Hepatocyte (in vitro differentiated cells): ENCODE data around the gene F2.

ENCODE experiments used
- CTCF ChIP-seq: fragments of 200-600 bp; sonication (generic); IDR thresholded peaks from 2 replicates; pipeline ENCODE4 v1.5.1; 2016; ENCODE audit warnings: antibody characterized with exemption, mild to moderate bottlenecking; ENCODE audit not compliant: poor library complexity
- EZH2 ChIP-seq: fragments of 200-600 bp; sonication (generic); IDR thresholded peaks from 2 replicates; pipeline ENCODE4 v1.6.1; 2016; ENCODE audit warnings: antibody characterized with exemption, mild to moderate bottlenecking, borderline replicate concordance

- TF ChIP-seq EZH2 (no peak), CTCF (no peak)
Measured at GRCh38 chr11:46675288-46675851, 43.6 kb upstream of the F2 start.
